HG03469 (cell line): ENCODE results near the gene EEF2K.
"Not testable (repeated sequence)": the region's sequence is repeated elsewhere in the genome, so short reads cannot be mapped to it uniquely, and the experiment has no call there.

Experiments used
- ATAC-seq: cut with Tn5 transposase; IDR thresholded peaks from one replicate; pipeline ENCODE4 v1.9.1; 2021; ENCODE audit warnings: mild to moderate bottlenecking, moderate library complexity, moderate number of reproducible peaks; ENCODE audit not compliant: unreplicated experiment

Gene EEF2K

DNA sequence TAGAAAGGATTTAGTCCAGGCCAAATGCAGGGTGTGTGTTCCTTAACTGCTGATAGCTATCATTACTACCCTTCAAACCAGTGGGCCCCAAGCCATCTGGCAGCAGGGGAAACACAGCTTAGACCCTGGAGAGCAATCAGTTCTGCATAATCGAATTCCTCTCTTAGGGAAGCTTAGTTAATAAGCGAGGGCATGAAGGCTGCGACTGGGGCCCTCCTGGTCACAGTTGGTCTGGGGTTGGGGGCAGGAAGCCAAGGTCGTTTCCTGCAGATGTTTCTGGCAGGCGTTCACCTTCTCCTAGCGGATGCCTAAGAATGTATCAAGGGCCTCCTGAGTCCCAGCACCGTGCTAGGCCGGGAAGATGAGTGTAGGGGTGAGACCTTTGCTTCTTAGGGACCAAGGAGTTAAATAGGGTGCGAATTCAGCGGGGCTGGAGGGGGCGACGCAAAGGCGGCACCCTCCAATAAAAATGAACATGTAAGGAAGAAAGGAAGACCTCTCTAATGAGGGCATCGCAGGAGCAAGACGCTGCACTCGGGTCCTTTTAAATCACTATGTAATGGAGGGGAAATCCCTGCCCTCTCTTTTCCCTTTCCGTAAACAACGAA, 16.5 kb upstream of the EEF2K start:
- no peak for ATAC-seq

DNA sequence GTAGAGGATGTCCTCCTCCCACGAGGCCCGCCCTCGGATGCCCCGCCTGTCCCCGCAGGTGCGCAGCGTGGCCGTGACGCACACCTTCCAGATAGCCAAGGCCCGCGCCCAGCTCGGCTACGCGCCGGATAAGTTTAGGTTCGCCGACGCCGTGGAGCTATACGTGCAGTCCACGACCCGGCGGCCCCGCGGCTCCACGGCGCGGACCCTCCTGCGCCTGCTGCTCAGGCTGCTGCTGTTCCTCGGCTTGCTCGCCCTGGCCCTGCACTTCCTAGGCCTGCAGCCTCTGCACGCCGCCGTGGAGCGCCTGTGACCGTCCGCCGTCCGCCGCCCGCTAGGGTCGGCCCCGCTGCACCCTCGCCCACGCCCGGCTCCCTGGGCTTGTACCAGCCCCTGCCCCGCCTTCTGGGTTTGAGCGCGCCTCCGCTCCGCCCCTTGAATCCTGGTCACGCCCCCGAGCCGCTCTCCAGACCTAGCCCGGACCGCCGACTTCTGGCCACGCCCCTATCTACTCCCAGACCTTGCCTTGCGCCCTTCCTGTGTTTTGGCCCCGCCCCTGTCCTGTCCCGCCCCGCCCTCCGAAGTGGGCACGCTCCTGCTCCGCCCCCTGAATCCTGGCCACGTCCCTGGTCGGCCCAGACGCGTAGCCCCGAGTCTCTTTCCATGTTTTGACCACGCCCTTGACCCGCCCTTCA, 15.8 kb upstream of the EEF2K start:
- ATAC-seq = peak; percentile 35

DNA sequence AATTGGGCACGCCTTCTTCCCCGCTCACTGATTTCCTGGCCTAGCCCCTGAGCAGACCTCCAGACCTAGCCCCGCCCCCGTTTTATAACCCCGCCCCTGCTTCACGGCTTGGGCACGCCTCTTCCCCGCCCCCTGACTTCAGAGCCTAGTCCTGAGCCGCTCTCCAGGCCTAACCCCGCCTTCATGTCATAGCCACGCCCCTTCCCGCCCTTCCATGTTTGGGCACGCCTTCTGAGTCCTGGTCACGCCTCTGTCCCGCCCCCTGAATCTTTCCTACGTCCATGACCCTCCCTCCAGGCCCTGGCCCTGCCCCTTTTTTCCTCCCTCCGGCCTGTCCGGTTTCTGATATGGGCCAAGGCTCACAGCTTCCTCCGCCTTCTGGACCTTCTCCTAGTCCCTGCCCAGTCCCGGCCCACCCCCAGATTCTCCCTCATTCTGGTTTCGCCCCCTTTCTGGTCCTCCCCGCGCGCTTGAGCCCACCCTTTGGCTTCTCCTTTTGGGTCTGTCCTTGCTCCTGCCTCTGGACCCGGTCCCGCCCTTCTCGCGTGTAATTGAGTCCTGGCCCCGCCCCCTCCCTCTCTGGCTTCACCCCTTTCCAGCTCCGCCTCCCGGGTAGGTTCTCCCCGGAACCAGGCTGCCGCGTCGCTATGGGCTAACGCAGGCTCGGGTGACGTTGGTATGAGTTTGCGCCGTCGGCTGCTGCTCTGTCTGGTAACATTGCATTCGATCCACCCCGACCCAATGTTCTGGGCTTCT, 15.1 kb upstream of the EEF2K start:
- peak; percentile 20 for ATAC-seq

DNA sequence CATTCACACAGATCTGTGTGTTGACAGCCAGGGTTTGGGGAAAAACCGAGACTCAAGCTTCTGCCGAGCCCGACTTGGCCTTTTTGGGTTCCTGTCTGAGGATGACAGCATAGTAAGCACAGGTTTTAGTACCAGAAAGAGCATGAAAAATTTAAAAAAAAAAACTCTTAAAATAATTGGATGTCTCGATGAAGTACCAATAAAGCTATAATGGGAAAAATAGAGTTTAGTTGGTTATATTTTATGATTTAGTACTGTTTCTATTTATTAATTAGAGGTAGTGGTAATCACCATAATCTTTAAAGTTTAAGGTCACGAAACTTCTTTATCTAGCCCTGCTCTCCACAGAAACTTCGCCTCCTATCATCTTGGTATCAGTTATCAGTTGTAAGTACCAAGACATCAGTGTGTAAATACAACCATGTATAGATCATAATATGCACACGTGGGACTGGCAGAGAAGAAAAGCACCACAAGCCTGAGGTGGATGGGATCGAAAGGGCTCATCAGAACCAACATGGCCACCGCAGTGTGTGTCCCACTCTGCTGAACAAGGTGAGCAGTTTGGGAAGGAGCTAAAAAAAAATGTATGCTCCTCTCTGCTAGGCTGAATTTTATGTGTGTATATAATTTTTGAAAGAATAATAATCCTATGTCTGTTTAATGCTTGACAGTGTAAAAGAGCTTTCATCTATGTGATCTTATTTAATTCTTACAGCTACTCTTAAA, 14.4 kb upstream of the EEF2K start:
- ATAC-seq = no peak

DNA sequence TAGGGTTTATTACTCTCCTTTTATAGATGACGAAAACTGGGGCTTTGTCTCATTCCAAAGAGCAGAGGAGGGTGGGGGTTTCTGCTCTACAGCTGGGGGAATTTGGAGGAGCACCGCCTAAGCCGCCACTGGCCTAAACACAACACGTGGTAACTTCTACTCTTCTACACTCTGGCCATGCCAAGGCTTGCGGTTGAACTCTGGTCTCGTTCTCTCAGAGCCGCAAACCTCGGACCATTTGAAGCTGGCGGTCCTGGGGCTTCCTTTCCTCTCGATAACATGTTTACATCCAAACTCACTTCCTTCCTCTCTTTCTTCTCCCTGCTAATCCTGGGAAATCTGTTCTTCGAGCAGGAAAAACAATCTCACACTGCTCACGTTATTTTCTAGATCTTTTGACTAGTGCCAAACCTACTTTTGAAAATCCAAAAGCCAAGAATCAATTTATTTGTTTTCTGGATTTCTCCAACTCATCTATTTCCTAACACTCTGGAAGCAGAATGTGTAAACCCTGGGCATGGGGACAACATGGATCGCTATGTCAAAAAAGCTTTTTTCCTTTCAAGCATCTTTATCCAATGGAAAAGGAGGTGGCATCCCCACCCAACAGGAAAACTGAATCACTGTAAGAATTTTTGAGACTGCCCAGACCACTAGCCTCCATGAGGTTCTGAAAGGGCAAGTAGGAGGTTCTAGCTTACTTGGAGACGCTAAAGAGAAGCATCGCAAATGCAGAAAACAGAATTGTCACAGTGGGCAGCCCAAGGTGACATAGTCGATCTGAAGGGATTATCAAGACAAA, 13.6 kb upstream of the EEF2K start:
- no peak for ATAC-seq

DNA sequence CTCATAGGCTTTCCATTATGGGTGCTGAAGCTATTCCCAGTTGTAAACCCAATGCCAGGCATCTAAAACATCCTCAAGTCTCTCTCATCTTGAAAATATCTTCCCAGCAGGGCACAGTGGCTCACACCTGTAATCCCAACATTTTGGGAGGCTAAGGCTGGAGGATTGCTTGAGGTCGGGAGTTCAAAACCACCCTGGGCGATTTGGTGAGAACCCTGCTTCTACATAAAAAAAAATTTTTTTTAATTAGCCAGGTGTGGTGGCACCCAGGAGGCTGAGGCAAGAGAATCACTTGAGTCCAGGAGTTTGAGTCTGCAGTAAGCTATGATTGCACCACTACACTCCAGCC, 13.0 kb upstream of the EEF2K start:
- no peak for ATAC-seq

DNA sequence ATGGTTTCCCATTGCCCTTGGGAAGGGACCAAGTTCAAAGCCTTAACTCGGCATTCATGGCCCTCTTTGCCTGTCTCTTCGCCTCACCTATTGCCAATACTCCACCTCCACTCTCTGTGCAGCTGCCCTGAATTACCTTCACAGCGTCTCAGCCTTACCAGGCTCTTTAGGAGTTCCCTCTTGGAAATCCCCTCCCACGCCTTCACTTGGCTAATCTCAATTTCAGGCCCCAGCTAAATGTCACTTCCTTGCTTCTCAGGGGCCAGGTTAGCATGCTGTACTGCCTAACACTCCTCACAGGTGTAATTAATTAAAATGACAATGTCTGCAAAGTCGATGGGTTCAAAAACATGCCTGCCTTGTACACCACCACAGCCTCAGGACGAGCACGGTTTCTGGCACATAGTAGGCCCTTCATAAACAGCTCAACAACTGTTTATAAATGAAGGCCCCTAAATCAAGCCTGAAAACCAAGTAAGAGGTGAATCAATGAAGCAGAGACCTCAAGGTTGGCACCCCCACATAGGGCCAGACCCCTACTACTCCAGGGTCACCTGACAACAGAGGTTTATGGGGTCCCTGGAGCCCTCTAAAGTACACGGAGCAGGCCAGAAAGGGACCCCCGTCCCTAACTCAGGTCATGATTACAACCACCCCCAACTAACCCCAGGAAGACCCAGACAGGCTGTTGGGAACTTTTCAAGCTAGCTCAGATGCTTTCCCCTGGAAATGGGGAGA, 11.2 kb upstream of the EEF2K start:
- ATAC-seq = no peak

DNA sequence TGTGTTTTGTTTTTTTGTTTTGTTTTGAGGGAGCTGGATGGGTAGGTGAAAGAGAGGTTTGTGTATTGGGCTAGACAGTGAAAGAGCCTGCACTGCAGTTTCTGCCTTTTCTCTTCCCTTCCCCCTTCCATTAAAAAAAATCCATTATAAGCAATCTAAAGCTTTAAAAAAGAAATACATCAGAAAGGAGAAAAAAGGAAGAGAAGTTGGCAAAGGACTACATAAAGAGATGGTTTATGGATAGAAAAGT, 10.7 kb upstream of the EEF2K start:
- no peak for ATAC-seq

DNA sequence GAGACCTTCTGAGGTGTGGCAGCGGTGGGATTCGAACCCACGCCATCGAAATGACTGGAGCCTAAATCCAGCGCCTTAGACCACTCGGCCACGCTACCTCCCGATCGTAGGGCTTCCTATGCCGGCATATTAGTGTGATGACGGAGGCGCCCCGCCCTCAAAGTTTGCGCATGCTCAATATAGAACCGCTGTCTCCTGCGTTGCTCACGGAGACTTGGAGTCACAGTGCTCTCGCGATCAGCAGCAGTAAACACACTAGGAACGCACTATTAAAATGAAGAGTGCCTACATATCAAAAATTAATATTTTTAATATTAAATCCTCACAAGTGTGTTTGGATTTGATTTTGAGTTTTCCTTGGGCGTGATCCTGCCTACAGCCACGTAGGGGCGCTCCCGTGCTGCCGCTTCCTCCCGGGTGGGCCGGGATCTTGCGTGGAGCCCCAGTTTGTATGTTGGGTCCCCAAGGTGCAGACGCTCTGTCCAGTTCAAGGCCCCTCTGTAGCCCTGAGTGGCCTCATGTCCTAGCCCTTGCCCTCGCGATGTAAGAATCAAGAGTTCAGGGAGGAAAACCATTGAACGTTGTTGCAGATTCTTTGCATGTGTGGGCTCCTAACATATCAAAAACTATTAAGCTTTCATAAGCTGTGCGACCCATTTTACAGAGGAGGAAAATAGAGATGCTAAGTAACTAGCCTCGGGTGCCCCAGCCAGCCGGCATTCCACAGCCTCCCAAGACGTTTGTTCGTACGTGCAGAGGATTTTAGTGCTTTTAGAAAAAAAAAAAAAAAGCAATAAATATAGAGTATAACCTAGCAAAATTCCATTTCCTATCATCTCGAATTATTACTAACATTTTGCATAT, 10.2 kb upstream of the EEF2K start:
- ATAC-seq = peak; percentile 23

DNA sequence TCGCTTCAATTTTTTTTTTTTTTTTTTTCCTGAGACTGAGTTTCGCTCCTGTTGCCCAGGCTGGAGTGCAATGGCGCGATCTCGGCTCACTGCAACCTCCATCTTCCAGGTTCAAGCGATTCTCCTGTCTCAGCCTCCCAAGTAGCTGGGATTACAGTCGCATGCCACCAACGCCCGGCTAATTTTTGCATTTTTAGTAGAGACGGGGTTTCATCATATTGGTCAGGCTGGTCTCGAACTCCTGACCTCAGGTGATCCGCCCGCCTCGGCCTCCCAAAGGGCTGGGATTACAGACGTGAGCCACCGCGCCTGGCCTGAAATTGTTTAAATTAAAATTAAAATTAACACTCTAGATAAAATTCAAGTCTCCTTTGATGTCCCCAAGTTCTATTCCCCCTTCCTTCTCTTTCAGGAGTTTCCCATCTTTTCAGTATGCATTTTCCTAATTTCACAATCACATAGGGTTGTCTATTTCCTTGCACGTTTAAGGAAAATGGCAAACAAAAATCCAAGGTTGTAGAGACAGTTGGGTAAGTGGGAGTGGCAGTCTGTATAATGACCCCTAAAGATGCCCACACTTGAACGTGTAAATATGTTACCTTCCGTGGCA, 9.4 kb upstream of the EEF2K start:
- ATAC-seq = not testable (repeated sequence)

DNA sequence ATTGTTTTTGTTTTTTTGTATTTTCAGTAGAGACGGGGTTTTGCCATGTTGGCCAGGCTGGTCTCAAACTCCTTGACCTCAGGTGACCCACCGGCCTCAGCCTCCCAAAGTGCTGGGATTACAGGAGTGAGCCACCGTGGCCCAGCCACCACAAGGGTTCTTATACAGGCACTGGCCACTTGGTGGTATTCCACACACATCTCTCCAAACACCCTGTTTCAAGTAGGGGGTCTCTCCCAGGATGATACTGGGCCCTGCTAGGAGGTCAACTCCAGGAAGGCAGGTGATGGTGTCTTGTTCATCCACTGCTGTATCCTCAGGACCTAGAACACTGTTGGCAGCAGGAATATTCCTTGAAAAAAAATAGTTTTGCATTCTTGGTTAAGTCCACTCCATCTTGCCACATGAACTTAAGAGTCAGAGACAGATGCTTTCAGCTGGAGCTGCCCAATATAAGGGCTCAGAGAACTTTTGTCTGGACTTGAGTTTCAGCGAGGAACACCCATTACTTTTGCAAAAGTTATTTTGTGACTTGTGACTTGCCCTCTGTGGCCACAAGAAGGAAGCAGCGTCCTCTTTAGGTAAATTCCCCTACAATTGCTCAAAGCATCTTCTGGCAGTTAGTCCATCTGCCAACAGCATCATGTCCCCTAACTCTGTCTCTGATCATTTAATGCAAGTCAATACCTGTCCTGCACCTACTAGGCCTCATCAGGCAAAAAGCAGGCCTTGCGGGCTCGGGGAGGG, 7.4 kb upstream of the EEF2K start:
- ATAC-seq = no peak

DNA sequence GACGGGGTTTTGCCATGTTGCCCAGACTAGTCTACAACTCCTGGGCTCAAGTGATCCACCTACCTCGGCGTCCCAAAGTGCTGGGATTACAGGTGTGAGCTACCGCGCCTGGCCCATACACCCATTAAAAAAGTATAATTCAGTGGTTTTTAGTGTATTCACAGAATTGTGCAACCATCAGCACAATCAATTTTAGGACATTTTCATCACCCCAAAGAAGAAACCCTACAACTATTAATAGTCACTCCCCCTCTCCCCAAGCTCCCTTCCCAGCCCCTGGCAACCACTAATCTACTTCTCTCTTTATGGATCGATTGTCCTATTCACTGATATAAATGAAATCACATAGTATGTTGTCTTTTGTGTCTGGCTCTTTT, 3.8 kb upstream of the EEF2K start:
- no peak for ATAC-seq

DNA sequence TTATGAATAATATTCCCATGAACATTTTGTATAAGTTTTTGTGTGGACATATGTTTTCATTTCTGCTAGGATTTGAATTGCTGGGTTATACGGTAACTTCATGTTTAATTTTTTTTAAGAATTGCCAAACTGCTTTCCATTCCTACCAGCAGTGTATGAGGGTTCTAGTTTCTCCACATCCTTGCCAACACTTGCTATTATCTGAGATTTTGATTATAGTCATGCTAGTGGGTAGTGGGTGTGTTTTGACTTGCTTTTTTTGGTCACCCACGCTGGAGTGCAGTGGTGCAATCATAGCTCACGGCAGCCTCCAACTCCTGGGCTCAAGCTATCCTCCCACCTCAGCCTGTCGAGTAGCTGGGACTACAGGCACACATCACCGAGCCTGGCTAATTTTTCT, 3.0 kb upstream of the EEF2K start:
- no peak for ATAC-seq

DNA sequence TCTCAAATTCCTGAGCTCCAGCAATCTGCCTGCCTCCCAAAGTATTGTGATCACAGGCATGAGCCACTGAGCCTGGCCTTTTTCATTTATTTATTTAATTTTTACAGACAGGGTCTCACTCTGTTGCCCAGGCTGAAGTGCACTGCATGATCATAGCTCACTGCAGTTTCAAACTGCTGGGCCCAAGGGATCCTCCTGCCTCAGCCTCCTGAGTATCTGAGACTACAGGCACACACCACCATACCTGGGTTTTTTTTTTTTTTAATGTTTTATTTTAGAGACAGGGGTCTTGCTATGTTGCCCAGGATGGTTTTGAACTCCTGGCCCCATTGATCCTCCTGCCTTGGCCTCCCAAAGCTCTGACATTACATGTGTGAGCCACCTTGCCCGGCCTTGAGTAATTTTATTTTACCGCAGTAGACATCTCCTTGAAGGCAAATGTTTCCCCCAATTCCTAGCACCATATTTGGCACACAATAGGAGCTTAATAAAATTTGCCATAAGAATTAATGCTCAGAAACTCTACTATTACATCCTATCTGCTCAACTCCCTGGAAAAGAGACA, 1.9 kb upstream of the EEF2K start:
- ATAC-seq = no peak

DNA sequence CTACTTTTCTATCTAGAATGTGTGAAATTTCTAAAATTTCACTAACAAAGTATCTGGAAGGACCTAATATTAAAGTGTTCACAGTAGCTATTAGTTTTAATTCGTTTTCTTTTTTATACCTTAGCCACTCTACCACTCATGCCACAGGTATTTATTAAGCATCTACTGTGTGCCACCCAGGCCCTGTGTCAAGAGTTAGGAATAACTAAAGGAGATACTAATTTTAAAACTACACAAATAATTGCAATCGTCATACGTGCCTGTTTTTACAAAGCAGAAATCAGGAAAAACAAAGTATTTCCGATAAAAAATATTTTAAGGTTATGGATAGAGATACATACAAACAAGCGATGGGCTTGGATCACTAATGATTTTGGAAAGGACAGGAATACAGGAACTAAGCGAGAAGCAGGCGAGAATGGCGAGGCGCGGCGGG, 483 bp upstream of the EEF2K start:
- ATAC-seq = no peak

DNA sequence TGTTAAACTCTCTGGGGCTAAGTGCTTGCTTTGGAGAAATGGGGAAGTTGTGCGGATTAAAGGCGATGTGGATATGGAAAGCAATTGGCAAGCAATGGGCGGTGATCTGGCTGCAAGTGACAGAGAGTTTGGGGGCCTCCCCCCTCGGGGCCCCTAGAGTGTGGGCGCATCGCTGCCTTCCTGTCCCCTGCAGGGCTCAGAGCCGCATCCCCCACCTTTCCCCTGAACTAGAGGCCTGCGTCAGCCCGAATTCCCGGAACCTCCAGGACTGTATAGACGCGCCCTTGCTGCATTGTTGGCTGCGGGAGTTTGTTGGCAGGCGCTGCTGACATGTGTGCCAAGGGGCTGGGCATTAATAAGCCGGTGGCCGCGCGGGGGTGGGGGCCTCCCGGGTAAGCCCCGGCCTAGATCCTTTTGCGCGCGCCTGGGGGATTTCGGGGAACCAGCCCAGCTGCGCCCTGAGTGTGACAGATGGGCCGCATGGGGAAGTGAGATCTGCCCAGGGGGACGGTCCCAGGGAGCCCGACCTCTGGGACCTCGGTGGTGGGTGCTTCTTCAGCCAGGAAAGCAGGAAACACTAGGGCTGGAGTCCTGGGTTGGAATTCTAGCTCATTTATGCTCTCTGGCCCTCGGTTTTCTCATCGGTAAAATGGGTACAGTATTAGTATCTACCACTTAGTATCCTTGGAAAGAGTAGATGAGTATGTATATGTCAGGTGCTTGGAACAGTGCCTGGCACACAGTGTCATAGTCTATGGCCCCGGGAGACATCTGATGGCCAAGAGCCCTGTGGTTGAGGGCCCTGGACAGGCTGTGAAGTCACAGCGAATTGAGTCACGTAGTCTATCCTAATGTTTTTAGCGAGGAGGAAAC, 1.0 kb downstream of the EEF2K start:
- no peak for ATAC-seq

DNA sequence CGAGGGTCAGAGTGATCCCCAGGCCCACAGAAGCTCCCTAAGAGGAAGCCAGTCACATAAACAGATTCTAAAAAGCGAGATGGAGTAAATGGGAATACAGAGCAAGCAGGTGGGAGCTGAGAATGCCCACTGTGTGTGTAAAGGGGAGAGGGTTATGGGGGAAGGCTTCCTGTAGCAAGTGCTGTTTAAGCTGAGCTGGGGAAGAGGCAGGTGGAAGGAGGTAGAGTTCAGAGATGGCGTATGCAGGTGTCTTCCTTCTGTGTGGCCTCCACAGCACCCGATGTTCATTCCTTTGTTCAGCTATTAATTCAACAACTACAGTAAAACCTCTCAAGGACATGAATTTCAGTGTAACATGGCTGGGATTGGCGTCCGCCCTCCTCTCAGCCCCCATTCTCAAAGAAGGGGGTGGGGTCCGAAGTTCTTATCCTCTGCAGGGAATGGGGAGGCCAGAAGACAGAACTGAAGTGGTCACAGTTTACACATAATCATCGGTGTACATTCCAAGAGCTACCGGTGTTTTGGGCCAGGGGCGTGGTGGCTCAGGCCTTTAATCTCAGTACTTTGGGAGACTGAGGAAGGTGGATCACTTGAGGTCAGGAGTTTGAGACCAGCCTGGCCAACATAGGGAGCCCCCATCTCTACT, 1.8 kb downstream of the EEF2K start:
- ATAC-seq = no peak
